Chondrocyte (in vitro differentiated cells): Measurements from ENCODE around the gene CCDC86. TPM values are rescaled to one million over a fixed set of nuclear protein-coding genes. Genes with fewer than 3 reads are reported as not detected.

Experiments used
- DNase-seq: peaks from one replicate; pipeline ENCODE4 v3.0.0; 2021; ENCODE audit warnings: mixed read lengths, low spot score
- H3K27ac Mint-ChIP-seq: one replicate; pipeline ENCODE4 v1.8.0; 2021; ENCODE audit warnings: mild to moderate bottlenecking, moderate library complexity, mixed read lengths; ENCODE audit not compliant: unreplicated experiment
- H3K27me3 Mint-ChIP-seq: 2 replicates; pipeline ENCODE4 v1.8.0; 2021; ENCODE audit warnings: low read depth, mixed read lengths
- H3K36me3 Mint-ChIP-seq: 2 replicates; pipeline ENCODE4 v1.8.0; 2021; ENCODE audit warnings: low read depth, mixed read lengths
- H3K4me1 Mint-ChIP-seq: 2 replicates; pipeline ENCODE4 v1.8.0; 2021; ENCODE audit warnings: low read depth, mild to moderate bottlenecking, mixed read lengths
- H3K4me3 Mint-ChIP-seq: one replicate; pipeline ENCODE4 v1.8.0; 2021; ENCODE audit warnings: mild to moderate bottlenecking, moderate library complexity, mixed read lengths; ENCODE audit not compliant: unreplicated experiment
- H3K9me3 Mint-ChIP-seq: 2 replicates; pipeline ENCODE4 v1.8.0; 2021; ENCODE audit warnings: low read depth, mixed read lengths
- CTCF ChIP-seq: fragments of 200-600 bp; sonication (generic); IDR thresholded peaks from 2 replicates; pipeline ENCODE4 v1.5.0; 2021; ENCODE audit warnings: antibody characterized with exemption, mild to moderate bottlenecking, moderate library complexity
- total RNA-seq: library from RNA; stranded (reverse); gene quantifications from 3 replicates; pipeline ENCODE4 v1.2.1, GENCODE V29; 2021

CCDC86 gene
- total RNA-seq, 1 donor from 2014 or later, result 18.6 TPM

- Mint-ChIP-seq H3K4me1 (peaks cover 4% of the 10 kb centered on the region), H3K9me3 (no peaks in the 10 kb centered on the region), H3K27ac (no peak overlapping the region), H3K36me3 (peaks cover 20% of the 10 kb centered on the region), H3K4me3 (no peak overlapping the region), H3K27me3 (peaks cover 2% of the 10 kb centered on the region)
- no peak for DNase-seq
- no peak for TF ChIP-seq CTCF
Observed at GRCh38 chr11:60852982-60853950, 11.4 kb downstream of the CCDC86 start.

- Mint-ChIP-seq H3K27me3 (peaks cover 2% of the 10 kb centered on the region), H3K27ac (no peak overlapping the region), H3K36me3 (peaks cover 20% of the 10 kb centered on the region), H3K4me1 (peaks cover 7% of the 10 kb centered on the region), H3K9me3 (no peaks in the 10 kb centered on the region), H3K4me3 (no peak overlapping the region)
- TF ChIP-seq CTCF, result no peak
- DNase-seq, result peak; percentile 41
Observed at GRCh38 chr11:60854140-60854846, 12.4 kb downstream of the CCDC86 start.

- H3K27me3 Mint-ChIP-seq, result peaks cover 2% of the 10 kb centered on the region
- TF ChIP-seq CTCF, result no peak
- peak; percentile 36 for DNase-seq
- H3K36me3 Mint-ChIP-seq, result peaks cover 14% of the 10 kb centered on the region
- no peaks in the 10 kb centered on the region for H3K9me3 Mint-ChIP-seq
- peaks cover 7% of the 10 kb centered on the region for H3K4me1 Mint-ChIP-seq
- no peak overlapping the region for H3K27ac Mint-ChIP-seq
- H3K4me3 Mint-ChIP-seq, result no peak overlapping the region
Observed at GRCh38 chr11:60854847-60855725, 13.2 kb downstream of the CCDC86 start.

GRCh38 chr11:60855726-60856633 is 14.1 kb downstream of the CCDC86 start, which contains the start of gene PTGDR2:
Gene PTGDR2, minus strand, starts transcription at chr11:60855950. Its CDS starts 2,228 bp downstream, at chr11:60853722.
- Mint-ChIP-seq H3K4me1 (peaks cover 7% of the 10 kb centered on the region), H3K27me3 (peaks cover 2% of the 10 kb centered on the region), H3K36me3 (peaks cover 8% of the 10 kb centered on the region), H3K9me3 (no peaks in the 10 kb centered on the region), H3K4me3 (no peak within 1 kb of the TSS), H3K27ac (no peak within 1 kb of the TSS)
- peak; percentile 44 for DNase-seq
- TF ChIP-seq CTCF, result no peak
